ENCODE measurements around the gene NOS1AP.

Gene NOS1AP

DNA sequence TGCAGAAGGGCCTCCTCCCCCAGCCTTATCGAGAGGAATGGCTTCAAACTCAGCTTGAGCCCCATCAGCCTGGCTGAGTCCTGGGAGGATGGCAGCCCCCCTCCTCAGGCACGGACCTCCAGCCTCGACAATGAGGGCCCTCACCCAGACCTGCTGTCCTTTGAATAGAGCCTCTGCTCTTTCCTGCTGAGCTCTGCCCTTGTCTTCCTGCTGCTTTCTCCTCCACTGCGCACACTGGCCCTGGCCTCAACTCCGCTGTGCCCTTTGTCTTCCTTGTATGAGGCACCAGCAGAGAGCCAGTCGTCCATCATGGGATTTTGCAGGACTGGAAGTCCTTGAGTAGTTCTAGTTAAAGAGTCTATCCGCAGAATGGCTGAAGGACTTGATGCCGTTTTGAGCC is 314.0 kb downstream of the NOS1AP start:
- no peak for DNase-seq (ENCODE audit: low read depth, low spot score)

DNA sequence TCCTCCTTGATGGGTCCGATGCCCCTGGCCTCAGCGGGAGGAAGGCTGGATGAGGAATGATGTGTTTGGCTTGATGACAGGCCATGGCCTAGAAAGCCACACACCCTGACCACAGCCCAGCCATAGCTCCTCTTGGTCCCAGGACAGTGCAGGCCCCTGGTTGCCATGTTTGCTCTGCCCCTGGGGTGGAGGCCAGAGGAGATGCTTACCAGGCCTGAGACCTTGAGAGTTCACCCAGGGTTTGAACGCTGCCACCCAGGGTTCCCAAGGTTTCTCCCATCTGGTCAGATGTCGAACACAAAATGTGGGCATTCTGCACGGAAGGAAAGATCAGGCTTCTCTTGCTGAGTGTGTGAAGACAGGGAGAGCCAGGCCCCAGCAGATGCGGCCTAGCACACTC is 314.6 kb downstream of the NOS1AP start:
- no peak for DNase-seq (ENCODE audit: low read depth, low spot score)

DNA sequence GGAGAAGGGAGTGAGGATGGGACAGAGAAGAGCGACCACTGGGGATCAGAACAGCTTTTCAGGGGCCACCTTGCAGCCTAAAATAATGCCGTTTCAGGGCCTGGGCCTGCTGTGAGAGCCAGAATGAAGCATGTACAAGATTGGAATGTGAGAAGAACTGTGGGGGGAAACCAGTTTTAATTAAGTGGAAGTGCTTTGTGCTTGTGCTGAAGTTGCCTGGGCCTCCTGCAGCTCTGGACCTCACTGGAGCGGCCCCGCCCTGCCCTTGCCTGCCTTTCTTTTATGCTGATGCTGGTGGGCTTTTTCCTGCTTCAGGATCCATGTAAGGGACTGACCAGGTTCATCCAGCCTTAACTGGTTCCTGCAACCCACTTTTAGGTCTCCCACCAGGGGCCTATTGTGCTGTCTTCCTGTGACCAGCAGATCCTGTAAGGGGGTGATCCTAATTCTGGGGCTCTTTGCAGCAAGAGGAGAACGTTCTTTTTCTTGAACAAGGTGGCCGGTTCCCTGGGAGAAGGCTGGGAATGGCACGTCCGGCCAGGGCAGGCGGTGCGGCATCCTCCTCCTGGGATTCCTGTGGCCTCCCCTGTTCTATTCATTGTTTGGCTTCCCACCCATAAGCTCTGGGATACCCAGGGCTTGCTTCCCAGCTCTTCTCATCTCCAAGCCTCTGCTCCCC is 315.2 kb downstream of the NOS1AP start:
- DNase-seq (ENCODE audit: low read depth, low spot score) = no peak

DNA sequence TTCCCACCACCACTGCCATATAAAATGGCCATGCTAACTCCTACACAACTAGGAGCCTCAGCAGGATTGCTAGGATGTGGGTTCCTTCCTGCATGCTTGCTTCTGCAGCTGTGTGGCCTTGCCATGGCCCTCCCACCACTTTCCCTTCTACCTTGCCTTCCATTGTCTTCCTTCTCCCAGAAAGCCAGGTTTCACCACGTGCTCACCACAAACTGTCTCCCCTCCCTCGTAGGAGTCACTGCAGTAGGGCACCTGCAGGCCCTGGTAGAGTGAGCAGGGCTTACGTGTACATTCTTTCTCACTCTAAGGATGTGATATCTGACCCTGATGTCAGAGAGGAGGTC is 315.8 kb downstream of the NOS1AP start:
- DNase-seq (ENCODE audit: low read depth, low spot score) = no peak

DNA sequence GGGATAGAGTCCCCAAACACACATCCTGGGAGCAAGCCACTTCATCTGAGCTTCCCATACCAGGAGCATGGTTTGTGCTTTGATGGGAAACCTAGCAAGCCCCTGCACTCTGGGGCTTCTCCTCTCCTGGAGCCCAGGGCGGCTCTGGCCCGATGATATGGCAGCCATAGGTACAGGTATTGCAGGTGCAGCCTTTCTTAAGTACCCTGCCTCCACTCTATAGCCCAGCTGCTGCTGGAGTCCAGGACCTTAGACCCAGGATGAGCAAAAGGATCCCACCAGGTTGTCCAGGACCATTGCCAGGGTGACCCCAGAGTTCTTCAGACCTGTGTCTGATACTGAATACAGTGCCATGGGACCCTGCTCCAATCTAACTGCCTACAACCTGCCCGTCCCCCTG is 316.2 kb downstream of the NOS1AP start:
- DNase-seq (ENCODE audit: low read depth, low spot score) = no peak

DNA sequence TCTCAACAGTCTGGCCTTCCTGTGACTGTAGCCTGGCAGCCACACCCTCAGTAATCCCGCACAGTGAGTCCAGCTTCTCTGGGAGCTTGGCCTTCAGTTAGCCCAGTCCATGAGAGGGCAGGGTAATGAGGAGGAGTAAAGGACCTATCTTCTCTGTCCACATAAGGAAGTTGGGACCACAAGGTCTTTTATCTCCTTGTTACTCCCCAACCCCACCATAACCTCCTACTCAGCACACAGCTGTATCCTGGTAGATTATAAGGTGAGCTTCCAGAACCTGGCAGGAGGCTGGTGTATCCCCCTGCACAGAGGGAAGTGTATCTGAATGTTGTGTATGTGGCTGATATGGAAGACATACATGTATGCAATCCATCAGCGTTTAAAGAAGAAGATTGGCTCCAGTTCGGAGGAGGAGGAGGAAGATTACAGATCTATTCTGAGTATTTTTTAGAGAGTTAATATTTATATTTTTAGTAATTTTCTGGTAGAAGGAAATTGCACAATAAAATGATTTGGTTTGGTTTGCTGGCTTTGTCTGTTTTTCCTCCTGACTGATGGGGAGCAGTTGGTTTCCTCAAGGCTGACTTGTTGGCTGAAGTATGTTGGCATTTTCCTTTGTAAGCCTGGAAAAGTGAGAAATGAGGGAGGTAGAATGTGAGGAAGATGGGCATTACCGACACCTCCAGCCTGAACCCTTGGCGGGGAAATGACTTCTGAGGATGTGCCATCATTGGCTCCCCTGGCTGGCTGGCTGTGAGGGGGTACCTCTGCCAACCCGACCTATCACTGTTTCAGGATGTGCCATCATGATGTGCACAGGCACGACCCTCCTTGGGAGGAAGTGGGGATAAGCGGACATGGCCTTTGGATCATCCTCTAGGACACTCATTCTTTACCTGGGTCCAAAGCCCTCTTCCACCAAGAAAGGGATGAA is 317.1 kb downstream of the NOS1AP start:
- DNase-seq (ENCODE audit: low read depth, low spot score) = no peak

DNA sequence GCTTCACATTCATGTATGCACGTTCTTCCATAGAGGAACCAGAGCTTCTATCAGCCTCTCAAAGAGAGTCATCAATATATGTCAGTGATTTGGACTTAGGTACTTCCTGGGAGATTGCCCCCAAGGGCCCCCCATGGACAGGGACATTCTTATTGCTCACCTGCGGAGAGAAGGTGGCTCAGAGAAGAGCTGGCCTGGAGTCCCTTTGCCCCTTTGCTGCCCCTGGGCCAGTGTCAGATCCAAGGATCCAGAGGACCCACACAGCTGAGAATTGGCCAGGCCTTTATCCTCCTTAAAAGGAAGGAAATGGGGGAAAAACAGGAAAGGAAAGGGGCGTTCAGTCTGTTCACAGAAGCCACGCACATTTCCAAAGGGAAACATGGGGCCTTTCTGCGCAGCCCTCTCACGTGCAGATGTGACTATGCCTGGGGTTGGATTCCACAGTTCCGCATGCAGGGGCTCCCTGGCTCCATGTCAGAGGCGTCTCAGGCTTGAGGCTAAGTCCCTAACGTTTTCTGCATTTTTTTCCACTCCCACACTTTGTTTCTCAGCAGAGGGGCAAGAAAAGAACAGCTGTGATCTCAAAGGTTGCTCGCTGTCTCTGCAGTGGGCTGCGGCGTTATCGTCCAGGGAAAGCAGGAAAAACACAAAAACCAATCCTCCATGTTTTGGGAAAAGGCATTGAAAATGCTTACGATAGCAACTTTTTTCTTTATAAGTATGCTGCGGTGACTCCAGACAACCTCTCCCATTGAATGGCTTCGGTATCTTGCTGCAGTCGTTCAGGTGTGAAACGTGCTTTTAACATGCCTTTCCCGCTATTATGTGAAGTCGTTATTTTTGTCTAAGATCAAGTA is 318.0 kb downstream of the NOS1AP start:
- no peak for DNase-seq (ENCODE audit: low read depth, low spot score)

DNA sequence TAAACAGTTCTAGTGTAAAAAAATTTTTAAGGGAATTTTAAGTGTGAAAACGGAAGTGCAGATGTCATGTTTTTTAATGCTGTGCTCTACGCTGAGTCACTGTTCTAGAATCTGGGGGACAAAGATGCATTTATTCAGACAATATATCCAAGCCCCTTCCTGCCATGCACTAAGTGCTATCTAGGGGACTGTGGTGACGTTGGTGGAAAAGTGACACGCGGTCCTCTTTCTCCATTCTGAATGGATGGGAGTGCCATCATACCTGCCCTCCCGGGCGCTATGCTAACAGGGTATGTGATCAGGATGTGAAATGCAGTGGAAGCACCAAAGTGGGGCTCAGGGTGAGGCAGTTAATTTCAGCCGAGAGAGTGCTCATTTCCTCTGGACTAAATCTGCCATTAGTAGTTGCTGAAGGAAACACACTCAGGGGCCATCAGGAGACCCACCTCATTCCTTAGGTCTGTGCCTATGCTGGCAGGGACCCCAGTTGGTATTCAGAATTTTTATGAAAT is 318.6 kb downstream of the NOS1AP start:
- DNase-seq (ENCODE audit: low read depth, low spot score) = no peak

DNA sequence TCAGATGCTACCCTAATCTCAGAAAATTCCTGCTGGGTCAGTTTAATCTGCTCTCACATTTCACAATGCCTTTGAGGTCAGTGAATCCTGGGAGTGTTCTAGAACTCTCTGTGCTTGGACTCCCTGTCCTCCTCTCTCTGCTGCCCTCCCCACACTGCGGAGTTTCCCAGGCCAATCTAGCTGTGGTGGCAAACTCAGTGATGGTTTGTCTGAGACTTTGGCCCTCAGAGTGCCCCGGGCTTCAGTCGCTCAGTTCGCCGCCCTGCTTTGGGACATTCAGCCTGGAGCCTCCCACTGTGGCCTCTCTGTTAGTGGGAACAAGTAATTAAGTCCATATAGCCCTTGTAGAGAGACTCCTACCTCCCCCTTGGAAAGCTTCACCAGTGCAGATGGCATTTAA is 319.1 kb downstream of the NOS1AP start:
- no peak for DNase-seq (ENCODE audit: low read depth, low spot score)

DNA sequence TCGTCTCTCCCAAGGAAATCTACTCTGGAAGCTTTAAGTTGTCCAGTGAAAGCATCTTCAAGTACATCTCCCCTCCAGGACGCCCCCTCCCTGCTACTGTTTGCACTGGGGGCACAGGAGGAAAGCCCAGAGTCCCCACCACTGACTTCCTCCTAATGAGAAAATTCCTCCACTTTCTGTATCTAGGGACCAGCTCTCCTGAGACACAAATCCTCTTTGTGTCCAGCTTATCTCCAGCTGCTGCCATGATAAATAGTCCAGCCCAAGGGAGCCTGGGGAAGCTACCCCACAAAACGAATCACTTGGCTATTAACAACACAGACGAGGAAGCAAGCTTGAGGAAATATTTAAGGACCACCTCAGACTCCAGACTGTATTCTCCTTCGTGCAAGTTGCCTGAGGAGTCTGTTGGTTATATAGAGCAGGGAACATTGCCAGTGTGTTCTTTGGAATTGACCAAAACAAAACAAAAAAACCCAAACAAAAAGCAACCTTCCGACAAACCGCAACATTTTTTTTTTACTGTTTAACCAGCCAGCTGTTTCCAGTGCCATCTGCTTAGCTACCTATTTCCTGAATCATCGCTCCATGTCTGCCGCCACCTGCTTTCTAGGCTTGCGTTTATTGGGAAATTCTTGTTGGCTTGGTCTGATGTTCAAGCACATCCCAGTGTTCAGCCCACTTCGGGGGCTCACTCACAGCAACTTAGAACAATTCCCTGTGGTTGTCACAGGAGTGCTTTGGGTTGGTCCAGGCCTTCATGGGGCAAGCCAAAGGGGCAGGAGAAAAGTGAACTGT is 319.7 kb downstream of the NOS1AP start:
- DNase-seq (ENCODE audit: low read depth, low spot score) = no peak

DNA sequence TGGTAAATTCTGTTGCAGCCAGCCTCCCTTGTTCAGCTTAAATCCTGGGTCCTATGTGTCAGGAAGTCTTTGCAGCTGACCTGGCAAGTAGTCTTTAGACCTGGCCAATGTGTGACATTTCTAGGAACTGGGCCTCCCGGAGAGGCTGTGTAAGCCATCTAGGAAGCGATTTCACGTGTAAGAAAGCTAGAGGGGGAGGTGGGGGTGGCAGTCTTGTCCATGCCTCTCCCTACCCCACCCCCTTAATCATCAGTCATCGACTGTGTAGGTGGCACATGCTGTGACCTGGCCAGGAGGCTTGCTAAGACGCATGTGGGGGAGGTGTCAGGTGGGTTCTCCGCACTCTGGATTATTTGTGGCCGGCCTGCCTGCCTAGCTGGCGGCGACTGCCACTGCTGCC is 320.5 kb downstream of the NOS1AP start:
- DNase-seq (ENCODE audit: low read depth, low spot score) = no peak

DNA sequence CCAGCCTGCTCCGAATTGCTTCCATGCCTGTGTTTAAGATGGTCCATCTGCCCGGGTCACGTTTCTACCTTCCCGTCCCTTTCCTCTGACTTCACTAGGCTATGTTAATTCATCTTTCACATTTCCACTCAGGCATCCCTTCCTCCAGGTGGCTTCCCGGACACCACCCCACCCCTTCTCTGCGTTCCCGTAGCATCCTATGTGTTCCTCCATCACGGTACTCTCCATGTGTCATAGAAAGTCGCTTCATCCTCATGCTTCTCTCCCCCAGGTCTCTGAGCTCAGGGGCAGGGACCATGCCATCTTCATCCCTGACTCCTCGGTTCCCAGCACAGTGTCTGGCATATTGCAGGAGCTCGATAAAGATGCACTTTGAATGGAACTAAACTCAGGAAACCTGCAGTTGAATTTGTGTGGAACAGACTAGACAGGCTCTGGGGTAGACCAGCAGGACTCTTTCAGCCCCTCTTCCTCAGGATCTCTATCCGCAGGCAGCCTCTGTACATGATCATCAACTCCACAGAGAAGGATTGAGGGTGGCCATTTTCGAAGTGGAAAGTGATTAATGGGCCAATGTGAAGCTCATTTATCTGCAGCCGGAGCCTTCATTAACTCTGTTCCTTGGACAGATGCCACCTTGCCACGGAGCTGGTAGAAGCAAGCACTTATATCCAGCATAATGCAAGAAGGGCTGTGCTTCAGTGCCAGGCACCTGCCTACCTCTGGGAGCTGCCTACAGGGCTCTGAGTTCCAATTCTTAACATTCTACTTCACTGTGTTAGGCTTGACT is 321.1 kb downstream of the NOS1AP start:
- no peak for DNase-seq (ENCODE audit: low read depth, low spot score)

DNA sequence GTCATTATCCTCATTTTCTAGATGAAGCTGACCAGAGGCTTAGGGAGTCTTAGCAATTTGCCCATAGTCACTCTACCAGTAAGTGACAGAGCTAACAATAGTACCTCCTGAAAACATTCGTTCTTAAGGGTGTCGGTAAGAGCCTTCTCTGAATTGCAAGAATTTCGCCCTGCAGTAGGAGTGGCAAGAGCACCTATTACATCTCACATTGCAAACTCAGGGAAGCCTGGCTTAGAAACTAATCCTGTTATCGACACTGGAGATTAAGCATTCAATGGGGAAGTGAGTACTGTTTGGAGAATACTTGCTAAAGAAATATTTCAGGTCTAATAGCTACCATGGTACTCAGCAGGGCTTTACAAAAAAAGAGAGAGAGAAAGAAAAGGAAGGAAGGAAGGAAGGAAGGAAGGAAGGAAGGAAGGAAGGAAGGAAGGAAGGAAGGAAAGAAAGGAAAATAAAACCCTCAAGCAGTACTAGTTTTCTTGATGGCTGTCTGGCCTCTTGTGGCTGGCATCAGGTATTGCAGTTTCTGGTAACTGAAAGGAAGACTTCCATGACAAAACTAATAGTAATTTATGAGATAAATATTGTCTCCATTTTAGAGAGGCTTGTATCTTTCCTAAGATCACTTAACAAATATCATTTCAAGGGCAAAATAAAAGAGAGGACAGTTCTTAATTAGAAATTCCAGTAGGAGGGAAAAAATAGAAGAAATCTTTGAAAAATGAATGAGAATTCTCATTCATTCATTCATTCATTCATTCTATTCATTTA is 322.5 kb downstream of the NOS1AP start:
- DNase-seq (ENCODE audit: low read depth, low spot score) = no peak

DNA sequence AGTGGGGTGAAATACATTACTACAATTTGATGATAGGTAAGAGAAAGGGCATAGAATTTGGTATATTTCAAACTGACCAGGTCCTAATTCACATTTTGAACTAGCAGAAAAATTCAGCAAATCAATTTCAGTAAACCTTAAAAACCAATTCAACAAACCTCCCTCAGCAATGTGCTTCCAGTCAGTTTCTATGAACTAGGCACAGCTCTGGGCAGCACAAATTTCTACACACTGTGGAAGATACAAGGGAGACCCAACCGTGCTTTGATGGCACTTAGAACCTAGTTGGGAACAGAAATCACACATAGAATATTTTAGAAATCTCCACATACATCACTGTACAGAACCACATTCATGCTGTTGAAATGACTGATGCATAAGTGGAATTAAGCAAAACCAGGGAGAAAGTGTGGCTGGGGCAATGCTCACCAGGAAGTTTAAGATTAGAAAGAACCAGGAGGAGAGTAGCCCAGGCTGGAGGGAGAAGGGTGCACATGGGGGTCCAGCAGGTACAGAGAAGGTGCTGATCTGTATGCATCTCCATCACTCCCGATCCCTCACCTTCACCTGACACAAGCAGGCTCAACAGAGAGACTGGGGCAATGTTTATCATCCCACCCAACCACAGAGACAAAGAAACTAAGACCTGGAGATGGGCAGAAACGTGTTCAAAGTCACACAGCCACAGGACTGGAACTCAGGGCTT is 326.9 kb downstream of the NOS1AP start:
- DNase-seq (ENCODE audit: low read depth, low spot score) = no peak

DNA sequence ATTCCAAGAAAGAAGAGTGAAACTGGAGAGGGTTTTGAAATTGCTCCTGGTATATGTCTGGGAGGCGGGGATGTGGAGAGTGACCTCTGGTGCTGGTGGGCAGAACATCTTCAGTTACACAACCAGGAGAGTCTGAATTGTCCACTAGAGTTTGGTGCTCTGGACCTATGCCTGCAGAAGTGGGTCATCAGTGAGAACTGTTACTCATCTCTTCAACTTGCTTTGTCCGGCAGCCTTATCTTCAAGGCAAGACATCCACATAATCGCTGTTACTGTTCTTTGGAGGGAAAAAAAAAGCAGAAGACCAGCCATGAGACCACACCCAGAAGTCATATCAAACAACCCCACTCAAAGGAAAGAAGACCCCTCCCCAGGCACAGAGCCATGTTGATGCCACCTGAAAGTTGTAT is 327.6 kb downstream of the NOS1AP start:
- no peak for DNase-seq (ENCODE audit: low read depth, low spot score)

DNA sequence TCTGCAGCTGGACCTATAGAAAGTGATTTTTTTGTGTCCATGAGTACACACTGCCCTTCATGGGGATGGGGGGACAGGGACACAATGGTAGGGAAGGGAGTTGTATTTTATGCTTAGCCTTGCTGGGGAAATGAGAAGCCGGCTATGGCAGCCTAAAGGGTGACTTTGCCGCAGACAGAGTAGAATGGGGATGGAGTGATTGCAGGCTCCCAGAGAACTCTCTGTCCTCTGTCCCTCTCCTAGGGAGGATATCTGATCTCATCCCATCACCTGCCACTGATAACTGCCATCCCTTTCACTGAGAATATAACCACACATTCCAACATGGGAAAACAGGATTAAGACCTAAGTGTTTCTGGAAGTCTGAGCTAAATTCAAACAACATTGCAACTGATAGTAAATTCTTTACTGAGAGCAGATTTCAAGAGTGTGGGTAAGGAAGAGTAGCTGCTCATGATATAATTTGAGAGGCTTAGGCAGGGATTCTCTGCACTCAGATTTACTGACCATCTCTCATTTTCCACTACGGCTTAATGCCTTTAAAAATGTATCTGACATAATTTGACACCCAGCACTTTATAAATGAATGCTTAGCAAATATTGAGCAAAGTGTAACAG is 328.6 kb downstream of the NOS1AP start:
- no peak for DNase-seq (ENCODE audit: low read depth, low spot score)

DNA sequence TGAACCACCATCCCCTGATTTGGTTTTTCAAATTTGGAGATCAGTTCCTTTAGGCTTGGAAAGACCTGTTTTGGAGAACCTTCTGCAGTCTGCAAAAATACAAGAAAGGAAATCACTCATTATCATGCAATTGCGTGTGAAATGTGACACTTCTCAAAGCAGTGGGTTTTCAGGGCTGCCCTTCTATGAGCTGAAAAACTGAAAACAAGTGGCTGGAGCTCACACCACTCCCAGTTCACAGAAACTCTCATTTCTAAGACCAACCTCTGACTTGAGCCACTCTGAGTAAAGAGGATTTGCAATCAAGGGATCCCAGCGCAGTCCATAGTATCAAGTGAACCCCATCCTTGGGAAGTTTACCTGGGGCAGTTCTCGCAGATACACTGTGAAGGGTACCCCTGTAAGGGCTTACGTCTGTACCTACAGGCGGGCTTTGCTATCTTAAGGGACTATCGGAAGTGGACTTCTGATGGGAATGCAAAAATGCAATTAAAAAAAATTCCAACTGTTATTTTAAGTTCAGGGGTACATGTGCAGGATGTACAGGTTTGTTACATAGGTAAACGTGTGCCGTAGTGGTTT is 329.6 kb downstream of the NOS1AP start:
- DNase-seq (ENCODE audit: low read depth, low spot score) = no peak

DNA sequence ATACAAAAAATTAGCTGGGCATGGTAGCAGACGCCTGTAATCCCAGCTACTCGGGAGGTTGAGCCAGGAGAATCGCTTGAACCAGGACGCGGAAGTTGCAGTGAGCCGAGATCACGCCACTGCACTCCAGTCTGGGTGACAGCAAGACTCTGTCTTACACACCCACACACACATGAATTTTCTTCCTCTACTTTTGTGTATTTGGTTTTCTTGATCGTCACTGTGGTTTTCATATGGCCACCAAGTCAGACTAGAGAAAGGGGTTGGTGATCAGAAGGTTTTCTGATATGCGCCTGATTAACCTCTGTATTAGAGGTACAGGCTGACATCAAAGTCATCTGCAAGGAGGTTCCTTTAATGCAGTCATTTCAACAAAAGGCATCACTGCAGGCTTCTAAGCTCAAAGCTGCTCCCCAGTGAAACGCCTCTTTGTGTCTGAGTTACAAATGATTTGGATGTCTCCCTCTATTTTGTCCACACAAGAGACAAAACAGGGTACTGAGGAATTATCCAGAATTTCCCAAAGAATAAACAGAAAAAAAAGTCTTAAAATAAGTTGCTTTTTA is 331.4 kb downstream of the NOS1AP start:
- DNase-seq (ENCODE audit: low read depth, low spot score) = no peak

Measured in brain pericyte (primary cell).